Astrocyte (in vitro differentiated cells and primary cell): Measurements from ENCODE around the gene LRRC18.

Experiments used
- CTCF ChIP-seq: IDR thresholded peaks from 2 replicates; pipeline ENCODE4 v1.5.1; 2011; ENCODE audit warnings: low read depth, mild to moderate bottlenecking, inconsistent platforms, low read length, moderate library complexity; ENCODE audit not compliant: insufficient read depth
- EZH2 ChIP-seq: IDR thresholded peaks from 2 replicates; pipeline ENCODE4 v1.6.1; 2012; ENCODE audit warnings: mild to moderate bottlenecking, low read length, inconsistent platforms; ENCODE audit not compliant: insufficient read depth

- no peak for TF ChIP-seq CTCF
- TF ChIP-seq EZH2, result no peak
Measured at GRCh38 chr10:48884179-48885045, 55.2 kb downstream of the LRRC18 start.
